GM12878 (cell line): ENCODE data around the gene PRICKLE3. TPM values are rescaled to one million over a fixed set of nuclear protein-coding genes. Genes with fewer than 3 reads are reported as not detected.
A peak's percentile ranks its signal among the peaks of the same experiment; 100 is the strongest.

Source experiments
- ATAC-seq: fragments of 200-7000 bp; cut with Tn5 transposase; 3 replicates; pipeline ENCODE4 v1.9.1; 2020; ENCODE audit warnings: mild to moderate bottlenecking, moderate library complexity
- BruUV-seq: library from RNA; stranded (reverse); fragments of 400-500 nt; replicated peaks from 2 replicates; lab custom pipeline; 2021; lab: Mats Ljungman, UMichigan
- CTCF ChIA-PET: fragments of 300-600 bp; sonication (Branson Sonifier 250); formaldehyde crosslinking; extraction: SDS; loops from one replicate; lab custom pipeline; 2021; ENCODE audit warnings: inconsistent platforms; lab: Yijun Ruan, JAX
- POLR2A ChIA-PET: fragments of 350-600 bp; formaldehyde crosslinking; extraction: SDS; loops from one replicate; lab custom pipeline; 2021; ENCODE audit warnings: inconsistent platforms; lab: Charles Lee
- RAD21 ChIA-PET: fragments of 300-600 bp; sonication (Branson Sonifier 250); formaldehyde crosslinking; loops from one replicate; lab custom pipeline; 2023; ENCODE audit warnings: antibody characterized with exemption; ENCODE audit not compliant: unreplicated experiment; lab: Charles Lee
- SMC1A ChIA-PET: fragments of 300-600 bp; sonication (Branson Sonifier 250); formaldehyde crosslinking; loops from one replicate; lab custom pipeline; 2023; ENCODE audit not compliant: unreplicated experiment, uncharacterized antibody; lab: Charles Lee
- DNase-seq: peaks from one replicate; pipeline ENCODE4 v3.0.0-alpha.2; 2011; ENCODE audit warnings: low read depth, low spot score
- FAIRE-seq: peaks from 3 replicates; lab custom pipeline; 2011; peaks lifted over from hg19 to GRCh38; lab: Jason Lieb, UNC
- H2AFZ ChIP-seq: 2 replicates; pipeline ENCODE4 v1.6.0; 2011; ENCODE audit warnings: low read depth, low read length, control low read depth; ENCODE audit not compliant: control insufficient read depth
- H3K27ac ChIP-seq: 2 replicates; pipeline ENCODE4 v1.5.1; 2011; ENCODE audit warnings: control low read depth; ENCODE audit not compliant: control insufficient read depth, insufficient read depth
- H3K27me3 ChIP-seq, 2 experiments: replicated peaks in 1 of 2; 2 replicates each; pipeline versions ENCODE4 v1.6.0 to v1.6.1; 2011; ENCODE audit warnings: low read length in 1 of 2; ENCODE audit not compliant: control insufficient read depth in 2 of 2, insufficient read depth in 2 of 2
- H3K36me3 ChIP-seq, 2 experiments: 2 replicates each; pipeline ENCODE4 v1.5.1; 2011; ENCODE audit warnings: low read length in 1 of 2; ENCODE audit not compliant: control insufficient read depth in 2 of 2, insufficient read depth in 2 of 2
- H3K4me1 ChIP-seq: 2 replicates; pipeline ENCODE4 v1.6.1; 2011; ENCODE audit warnings: mild to moderate bottlenecking, low read length, moderate library complexity, mixed read lengths; ENCODE audit not compliant: control insufficient read depth, insufficient read depth
- H3K4me2 ChIP-seq: 2 replicates; pipeline ENCODE4 v1.6.0; 2011; ENCODE audit warnings: control low read depth; ENCODE audit not compliant: control insufficient read depth, insufficient read depth
- H3K4me3 ChIP-seq: fragments of 200-600 bp; sonication (generic); 2 replicates; pipeline ENCODE4 v1.5.1; 2016
- H3K79me2 ChIP-seq: 2 replicates; pipeline ENCODE4 v1.6.0; 2011; ENCODE audit warnings: low read length; ENCODE audit not compliant: control insufficient read depth, insufficient read depth
- H3K9ac ChIP-seq: 2 replicates; pipeline ENCODE4 v1.8.0; 2011; ENCODE audit warnings: low read length, control low read depth, mixed read lengths; ENCODE audit not compliant: control insufficient read depth, insufficient read depth
- H3K9me3 ChIP-seq: replicated peaks from 3 replicates; pipeline ENCODE4 v1.5.1; 2011; ENCODE audit warnings: mild to moderate bottlenecking, low read length; ENCODE audit not compliant: control insufficient read depth, insufficient read depth
- H4K20me1 ChIP-seq: 2 replicates; pipeline ENCODE4 v1.6.0; 2011; ENCODE audit not compliant: control insufficient read depth, insufficient read depth
- ATF3 ChIP-seq: IDR thresholded peaks from 2 replicates; pipeline ENCODE4 v1.6.1; 2011; ENCODE audit warnings: low read depth, mild to moderate bottlenecking, low read length, moderate library complexity, borderline replicate concordance; ENCODE audit errors: extremely low read depth
- CTCF ChIP-seq, 3 experiments: IDR thresholded peaks in 2 of 3; conservative IDR thresholded peaks in 1 of 3; 2 replicates each; pipeline ENCODE4 v1.5.1; 2011; ENCODE audit warnings: low read depth in 3 of 3, low read length in 3 of 3, mild to moderate bottlenecking in 3 of 3, control low read depth in 2 of 3, moderate library complexity in 2 of 3, inconsistent platforms in 1 of 3, mixed read lengths in 1 of 3; ENCODE audit not compliant: control insufficient read depth in 2 of 3, insufficient read depth in 1 of 3; ENCODE audit errors: extremely low read depth in 1 of 3
- EGR1 ChIP-seq, 2 experiments: IDR thresholded peaks; 1 replicate in 1 of 2; 2 replicates in 1 of 2; pipeline ENCODE4 v1.6.1; 2011 to 2012; ENCODE audit warnings: low read depth in 2 of 2, low read length in 2 of 2, borderline replicate concordance in 1 of 2, mild to moderate bottlenecking in 1 of 2, moderate library complexity in 1 of 2
- HCFC1 ChIP-seq: fragments of 150-350 bp; IDR thresholded peaks from 2 replicates; pipeline ENCODE4 v1.6.1; 2014; ENCODE audit warnings: low read length
- IKZF1 ChIP-seq: fragments of 450-650 bp; conservative IDR thresholded peaks from 2 replicates; pipeline ENCODE4 v1.6.1; 2017; ENCODE audit warnings: antibody characterized with exemption, mild to moderate bottlenecking
- IRF5 ChIP-seq: fragments of 450-650 bp; IDR thresholded peaks from 2 replicates; pipeline ENCODE4 v1.6.1; 2017; ENCODE audit warnings: borderline replicate concordance
- KDM1A ChIP-seq: fragments of 200-600 bp; sonication (generic); IDR thresholded peaks from 2 replicates; pipeline ENCODE4 v1.6.1; 2016; ENCODE audit warnings: borderline replicate concordance
- MEF2B ChIP-seq: fragments of 450-650 bp; IDR thresholded peaks from 2 replicates; pipeline ENCODE4 v1.6.1; 2018; ENCODE audit warnings: mild to moderate bottlenecking, moderate library complexity; ENCODE audit not compliant: partially characterized antibody, poor library complexity, severe bottlenecking
- MLLT1 ChIP-seq: fragments of 450-650 bp; IDR thresholded peaks from 2 replicates; pipeline ENCODE4 v1.6.1; 2016; ENCODE audit warnings: mild to moderate bottlenecking
- POLR2AphosphoS2 ChIP-seq: IDR thresholded peaks from 2 replicates; pipeline ENCODE4 v1.6.1; 2011; ENCODE audit warnings: low read depth, mild to moderate bottlenecking, low read length, improper control_type of control experiment, moderate library complexity
- POLR2AphosphoS5 ChIP-seq: IDR thresholded peaks from 2 replicates; pipeline ENCODE4 v1.6.1; 2011; ENCODE audit warnings: mild to moderate bottlenecking, low read length, inconsistent platforms
- RAD21 ChIP-seq: IDR thresholded peaks from 2 replicates; pipeline ENCODE4 v1.6.1; 2011; ENCODE audit warnings: mild to moderate bottlenecking, low read depth, low read length, moderate library complexity; ENCODE audit not compliant: insufficient read depth
- SMAD5 ChIP-seq: IDR thresholded peaks from 2 replicates; pipeline ENCODE4 v1.6.1; 2016; ENCODE audit warnings: antibody characterized with exemption, low read depth
- SMC3 ChIP-seq: IDR thresholded peaks from 2 replicates; pipeline ENCODE4 v1.6.1; 2011; ENCODE audit warnings: low read length, improper control_type of control experiment, borderline replicate concordance
- SUPT20H ChIP-seq: IDR thresholded peaks from 2 replicates; pipeline ENCODE4 v1.6.1; 2011; ENCODE audit warnings: low read depth, mild to moderate bottlenecking, low read length, moderate library complexity, borderline replicate concordance; ENCODE audit not compliant: control insufficient read depth
- TAF1 ChIP-seq: IDR thresholded peaks from 2 replicates; pipeline ENCODE4 v1.6.1; 2011; ENCODE audit warnings: mild to moderate bottlenecking, low read depth, low read length, borderline replicate concordance
- TARDBP ChIP-seq: IDR thresholded peaks from 2 replicates; pipeline ENCODE4 v1.6.1; 2016; ENCODE audit warnings: borderline replicate concordance
- ZNF207 ChIP-seq: fragments of 450-650 bp; IDR thresholded peaks from 2 replicates; pipeline ENCODE4 v1.6.1; 2014; ENCODE audit warnings: antibody characterized with exemption, mild to moderate bottlenecking, borderline replicate concordance
- WGBS: methylation state at CpG from one replicate; pipeline ENCODE4 v1.1.6; 2016; ENCODE audit warnings: low lambda C conversion rate; ENCODE audit not compliant: insufficient replicate concordance, insufficient coverage; ENCODE audit errors: missing lambda C conversion rate; 5-methylcytosine and 5-hydroxymethylcytosine counted together
- in situ Hi-C: fragments of 300-500 bp; cut with MboI; formaldehyde crosslinking; loops from 9 replicates; pipeline ENCODE4 v1.14.3; 2018; ENCODE audit warnings: mixed read lengths
- intact Hi-C: fragments of 100-400 bp; cut with micrococcal nuclease; formaldehyde crosslinking; loops from one replicate; pipeline ENCODE4 v1.14.2; 2022; ENCODE audit not compliant: unreplicated experiment
- polyA plus RNA-seq, 11 experiments: library from polyadenylated mRNA; depleted of rRNA in 4 of 11; unstranded in 6 of 11; stranded (reverse) in 5 of 11; fragments of >200 nt; fragmentation: Nextera tagmentation in 4 of 11; fragmentation: Illumina TruSeq in 1 of 11; extraction: Ambion mirVana in 4 of 11; extraction: Trizol in 1 of 11; gene quantifications; 1 replicate in 1 of 11; 2 replicates in 10 of 11; pipeline versions ENCODE4 v1.2.1 to v1.2.3, GENCODE V29; 2011 to 2016; ENCODE audit warnings: inconsistent platforms in 2 of 11, missing spikeins in 2 of 11, low read depth in 1 of 11
- total RNA-seq, 4 experiments: library from RNA; depleted of rRNA in 3 of 4; stranded (reverse); fragments of >200 nt in 3 of 4; fragmentation: Illumina TruSeq in 1 of 4; extraction: Trizol in 1 of 4; gene quantifications; 2 replicates each; pipeline versions ENCODE4 v1.2.1 to v1.2.3, GENCODE V29; 2013 to 2021

The PRICKLE3 gene
- total and polyA plus RNA-seq, 10 of the 15 experiments (the other 5 are each of a cell fraction or from before 2014, with no cell fraction given), result 0.69 to 17.4 (median 7.6) TPM

GRCh38 chrX:49183701-49184281, 2.4 kb downstream of the PRICKLE3 start:
- ChIA-PET POLR2A (interaction anchor here (0.5 to 3.0 kb wide), 5 partner anchors 13 to 103 kb away, joined by 3 to 21 read pairs (median 4); partner anchors contain the start of gene PLP2), SMC1A (interaction anchor here (0.9 to 2.1 kb wide), 2 partner anchors 17 to 19 kb away, joined by 3 to 5 read pairs; no protein-coding TSS in a partner anchor), RAD21 (interaction anchor here (1.2 to 2.1 kb wide), 4 partner anchors 12 to 85 kb away, joined by 3 to 10 read pairs (median 4); partner anchors contain the start of gene PLP2), CTCF (interaction anchor here (0.9 to 2.5 kb wide), 5 partner anchors 9 to 30 kb away, joined by 3 to 15 read pairs (median 3); no protein-coding TSS in a partner anchor)
- peaks cover 0 to 3% of the 10 kb centered on the region in 2 experiments; a peak in 2 of 4 replicates for H3K36me3 ChIP-seq
- peaks cover 5% of the 10 kb centered on the region for H3K79me2 ChIP-seq
- WGBS, result 84% methylated on average over 18 of the region's 18 CpGs
- intact Hi-C loops, result no loop called here
- H3K27me3 ChIP-seq, result no peaks in the 10 kb centered on the region
- DNase-seq (no peak), ATAC-seq (no peak), FAIRE-seq (no peak)
- no peak overlapping the region for H3K27ac ChIP-seq
- TF ChIP-seq CTCF (IDR thresholded peaks at IDR 0.05 in 2 of 3, conservative IDR thresholded peaks at IDR 0.05 in 1 of 3; ENCODE audit: control insufficient read depth in 2 of 3, extremely low read depth in 1 of 3, insufficient read depth in 1 of 3, low read depth in 3 of 3, low read length in 3 of 3) (no peak), SUPT20H (no peak), MLLT1 (no peak), IRF5 (no peak), ZNF207 (no peak), RAD21 (no peak), SMAD5 (no peak), POLR2AphosphoS5 (no peak), POLR2AphosphoS2 (no peak), TARDBP (no peak), MEF2B (no peak), TAF1 (no peak), HCFC1 (no peak), IKZF1 (no peak), EGR1 (IDR thresholded peaks at IDR 0.05; ENCODE audit: borderline replicate concordance in 1 of 2, low read depth in 2 of 2, low read length in 2 of 2) (no peak), SMC3 (no peak), ATF3 (no peak), KDM1A (no peak)
- H3K4me3 ChIP-seq, result 0 out of 2 replicates have a peak overlapping the region, but pooled peaks have one; percentile 80
- H3K9ac ChIP-seq, result no peak overlapping the region
- H3K4me2 ChIP-seq, result no peak overlapping the region
- no peak overlapping the region for H2AFZ ChIP-seq
- H4K20me1 ChIP-seq, result no peaks in the 10 kb centered on the region
- no peaks in the 10 kb centered on the region; the same call in 1 of the 2 replicates for H3K4me1 ChIP-seq
- H3K9me3 ChIP-seq, result no peaks in the 10 kb centered on the region; the same call in 2 of the 3 replicates
- no TSS peak for BruUV-seq
- in situ Hi-C loops, result loop anchor here (10.0 kb wide), 1 partner anchor 379 kb away; the partner anchor contains the start of gene HDAC6
